Mesendoderm (in vitro differentiated cells): Measurements from ENCODE around the gene HMGXB4.

Experiments used
- DNase-seq: peaks from one replicate; pipeline ENCODE4 v3.0.0; 2013
- H2AK5ac ChIP-seq: 2 replicates; pipeline ENCODE4 v1.6.1; 2013; ENCODE audit warnings: low read length, inconsistent platforms
- H2BK120ac ChIP-seq: 2 replicates; pipeline ENCODE4 v1.6.1; 2013; ENCODE audit warnings: low read depth, mild to moderate bottlenecking, low read length, moderate library complexity, mixed read lengths
- H2BK15ac ChIP-seq: replicated peaks from 2 replicates; pipeline ENCODE4 v1.6.1; 2013; ENCODE audit warnings: low read depth, mild to moderate bottlenecking, moderate library complexity
- H2BK5ac ChIP-seq: 2 replicates; pipeline ENCODE4 v1.6.1; 2013; ENCODE audit warnings: low read length, inconsistent platforms
- H3K18ac ChIP-seq: 2 replicates; pipeline ENCODE4 v1.6.1; 2013; ENCODE audit warnings: mild to moderate bottlenecking, low read length, mixed read lengths
- H3K23ac ChIP-seq: one replicate; pipeline ENCODE4 v1.6.1; 2013; ENCODE audit warnings: low read length
- H3K27ac ChIP-seq: 2 replicates; pipeline ENCODE4 v1.5.1; 2013; ENCODE audit warnings: low read depth, mild to moderate bottlenecking, inconsistent platforms, low read length, moderate library complexity
- H3K27me3 ChIP-seq: 2 replicates; pipeline ENCODE4 v1.6.1; 2013; ENCODE audit warnings: low read length, control low read depth, mild to moderate bottlenecking, inconsistent platforms; ENCODE audit not compliant: insufficient read depth, poor library complexity
- H3K36me3 ChIP-seq: 2 replicates; pipeline ENCODE4 v1.6.1; 2013; ENCODE audit warnings: low read length, inconsistent platforms; ENCODE audit not compliant: control insufficient read depth, insufficient read depth
- H3K4ac ChIP-seq: one replicate; pipeline ENCODE4 v1.6.1; 2013; ENCODE audit warnings: low read depth, mild to moderate bottlenecking, low read length, moderate library complexity
- H3K4me1 ChIP-seq: 2 replicates; pipeline ENCODE4 v1.6.1; 2013; ENCODE audit warnings: low read depth, low read length, inconsistent platforms; ENCODE audit not compliant: control insufficient read depth
- H3K4me2 ChIP-seq: 2 replicates; pipeline ENCODE4 v1.6.1; 2013; ENCODE audit warnings: low read length
- H3K4me3 ChIP-seq: 2 replicates; pipeline ENCODE4 v1.5.1; 2013; ENCODE audit warnings: mild to moderate bottlenecking, low read length
- H3K56ac ChIP-seq: one replicate; pipeline ENCODE4 v1.6.1; 2013; ENCODE audit warnings: low read length
- H3K79me1 ChIP-seq: 2 replicates; pipeline ENCODE4 v1.6.1; 2013; ENCODE audit warnings: low read length, inconsistent platforms
- H3K79me2 ChIP-seq: 2 replicates; pipeline ENCODE4 v1.6.1; 2013; ENCODE audit warnings: mild to moderate bottlenecking, low read length; ENCODE audit not compliant: control insufficient read depth, insufficient read depth
- H3K9ac ChIP-seq: 2 replicates; pipeline ENCODE4 v1.6.1; 2013; ENCODE audit warnings: low read length, inconsistent platforms
- H4K5ac ChIP-seq: one replicate; pipeline ENCODE4 v1.6.1; 2013; ENCODE audit warnings: low read length
- H4K8ac ChIP-seq: one replicate; pipeline ENCODE4 v1.6.1; 2013; ENCODE audit warnings: low read depth, mild to moderate bottlenecking, control low read depth, low read length, moderate library complexity
- WGBS: extraction: QIAGEN DNeasy Blood & Tissue Kit; methylation state at CpG from one replicate; pipeline ENCODE4 v1.1.7; 2013; ENCODE audit warnings: low lambda C conversion rate, missing lambda C conversion rate; ENCODE audit not compliant: insufficient coverage; ENCODE audit errors: extremely low coverage; 5-methylcytosine and 5-hydroxymethylcytosine counted together

Gene HMGXB4

DNA sequence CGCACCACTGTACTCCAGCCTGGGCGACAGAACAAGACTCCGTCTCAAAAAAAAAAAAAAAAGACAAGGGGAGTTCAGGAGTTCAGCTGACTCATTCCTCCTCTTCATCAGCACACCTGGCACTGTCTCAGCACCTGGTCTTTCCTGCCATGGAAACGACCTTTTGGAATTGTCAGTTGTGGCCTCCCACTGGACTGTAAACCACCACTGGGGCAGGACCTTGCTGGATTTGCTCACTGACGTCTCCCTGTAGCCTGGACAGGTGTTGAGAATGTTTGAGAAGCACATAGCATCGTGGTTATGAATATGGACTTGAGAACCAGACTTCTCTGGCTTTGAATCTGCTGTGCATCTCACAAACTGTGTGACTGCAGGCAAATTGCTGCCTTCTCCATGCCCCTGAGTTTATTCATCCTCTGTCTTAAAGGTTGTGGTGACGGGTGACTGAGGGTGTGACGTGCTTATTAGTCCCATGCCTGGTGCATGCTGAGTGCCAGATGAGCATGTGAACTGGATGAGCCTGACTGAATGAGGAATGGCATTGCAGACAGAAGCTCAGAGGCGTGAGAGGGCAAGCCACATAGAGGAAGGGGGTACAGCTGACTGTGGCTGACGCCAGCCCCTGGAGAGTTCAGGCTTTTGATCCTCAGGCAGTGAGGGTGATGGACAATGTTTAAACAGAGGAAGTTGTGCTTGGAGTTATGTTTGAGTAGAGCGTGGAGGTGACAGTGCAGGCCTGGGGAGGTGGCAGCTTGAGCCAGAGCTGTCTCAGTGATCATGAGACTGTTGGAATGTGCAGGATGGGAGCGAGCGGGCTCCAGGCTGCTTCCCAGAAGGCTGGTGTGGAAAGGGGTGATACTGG, 55.1 kb downstream of the HMGXB4 start:
- no peak overlapping the region for H3K9ac ChIP-seq
- H4K5ac ChIP-seq: no peak overlapping the region
- H3K4ac ChIP-seq: no peak overlapping the region
- no peak overlapping the region for H3K4me3 ChIP-seq
- H2AK5ac ChIP-seq: no peak overlapping the region
- H3K4me1 ChIP-seq: no peaks in the 10 kb centered on the region
- H3K27me3 ChIP-seq: no peaks in the 10 kb centered on the region
- DNase-seq: no peak
- H3K79me2 ChIP-seq: no peaks in the 10 kb centered on the region
- H3K23ac ChIP-seq: no peak overlapping the region
- no peak overlapping the region for H2BK5ac ChIP-seq
- no peak overlapping the region for H2BK120ac ChIP-seq
- no peak overlapping the region for H2BK15ac ChIP-seq
- peak overlapping the region; percentile 34 for H3K56ac ChIP-seq
- no peak overlapping the region for H3K27ac ChIP-seq
- no peak overlapping the region for H3K4me2 ChIP-seq
- no CpG with 5 or more reads among the region's 13 CpGs for WGBS
- H3K36me3 ChIP-seq: no peaks in the 10 kb centered on the region
- H4K8ac ChIP-seq: no peak overlapping the region
- peaks cover 4% of the 10 kb centered on the region for H3K79me1 ChIP-seq
- H3K18ac ChIP-seq: no peak overlapping the region

DNA sequence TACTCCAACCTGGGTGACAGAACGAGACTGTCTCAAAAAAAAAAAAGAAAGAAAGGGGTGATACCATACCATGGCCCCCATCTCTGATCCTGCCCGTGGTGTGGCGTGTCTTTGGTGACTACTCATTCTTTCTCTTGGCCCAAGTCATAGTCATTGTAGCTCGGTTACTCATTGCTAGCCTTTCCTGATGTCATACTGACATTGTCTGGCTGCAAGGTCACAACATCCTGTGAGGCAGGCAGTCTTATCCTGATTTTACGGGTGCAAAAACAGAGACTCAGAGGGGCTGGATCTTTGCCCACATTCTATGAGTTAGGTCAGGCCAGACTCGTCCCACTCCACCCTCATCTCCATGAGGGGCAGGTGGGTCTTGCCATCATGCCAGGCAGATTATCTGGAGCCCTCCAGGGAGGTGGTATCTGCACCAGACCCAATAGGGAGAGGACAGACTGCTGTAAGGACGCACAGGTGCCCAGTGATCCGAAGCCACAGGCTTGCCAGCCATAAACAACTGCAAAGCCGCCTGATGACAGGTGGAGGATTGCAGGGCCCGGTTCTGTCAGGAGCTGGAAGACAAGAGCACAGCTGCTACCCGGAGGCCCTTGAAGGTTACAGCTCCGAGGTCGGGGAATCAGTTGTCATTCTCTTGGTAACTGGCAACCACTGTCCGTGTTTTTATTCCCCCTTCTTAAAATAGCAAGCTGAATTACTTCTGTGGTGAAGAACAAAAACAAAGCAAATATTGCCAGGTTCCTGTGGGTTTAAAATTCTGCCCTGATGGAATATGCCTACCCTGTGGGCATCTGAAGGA, 56.2 kb downstream of the HMGXB4 start:
- H3K79me1 ChIP-seq: peaks cover 3% of the 10 kb centered on the region
- H4K5ac ChIP-seq: no peak overlapping the region
- no peak overlapping the region for H3K56ac ChIP-seq
- H3K4ac ChIP-seq: no peak overlapping the region
- H3K9ac ChIP-seq: no peak overlapping the region
- H3K18ac ChIP-seq: no peak overlapping the region
- no peak overlapping the region for H3K4me2 ChIP-seq
- H3K27me3 ChIP-seq: no peaks in the 10 kb centered on the region
- H2BK15ac ChIP-seq: no peak overlapping the region
- no peak overlapping the region for H2BK120ac ChIP-seq
- H4K8ac ChIP-seq: no peak overlapping the region
- no peak overlapping the region for H3K27ac ChIP-seq
- WGBS: no CpG with 5 or more reads among the region's 14 CpGs
- no peaks in the 10 kb centered on the region for H3K4me1 ChIP-seq
- no peak for DNase-seq
- H2AK5ac ChIP-seq: no peak overlapping the region
- no peaks in the 10 kb centered on the region for H3K36me3 ChIP-seq
- no peak overlapping the region for H3K4me3 ChIP-seq
- H2BK5ac ChIP-seq: no peak overlapping the region
- no peak overlapping the region for H3K23ac ChIP-seq
- H3K79me2 ChIP-seq: no peaks in the 10 kb centered on the region

DNA sequence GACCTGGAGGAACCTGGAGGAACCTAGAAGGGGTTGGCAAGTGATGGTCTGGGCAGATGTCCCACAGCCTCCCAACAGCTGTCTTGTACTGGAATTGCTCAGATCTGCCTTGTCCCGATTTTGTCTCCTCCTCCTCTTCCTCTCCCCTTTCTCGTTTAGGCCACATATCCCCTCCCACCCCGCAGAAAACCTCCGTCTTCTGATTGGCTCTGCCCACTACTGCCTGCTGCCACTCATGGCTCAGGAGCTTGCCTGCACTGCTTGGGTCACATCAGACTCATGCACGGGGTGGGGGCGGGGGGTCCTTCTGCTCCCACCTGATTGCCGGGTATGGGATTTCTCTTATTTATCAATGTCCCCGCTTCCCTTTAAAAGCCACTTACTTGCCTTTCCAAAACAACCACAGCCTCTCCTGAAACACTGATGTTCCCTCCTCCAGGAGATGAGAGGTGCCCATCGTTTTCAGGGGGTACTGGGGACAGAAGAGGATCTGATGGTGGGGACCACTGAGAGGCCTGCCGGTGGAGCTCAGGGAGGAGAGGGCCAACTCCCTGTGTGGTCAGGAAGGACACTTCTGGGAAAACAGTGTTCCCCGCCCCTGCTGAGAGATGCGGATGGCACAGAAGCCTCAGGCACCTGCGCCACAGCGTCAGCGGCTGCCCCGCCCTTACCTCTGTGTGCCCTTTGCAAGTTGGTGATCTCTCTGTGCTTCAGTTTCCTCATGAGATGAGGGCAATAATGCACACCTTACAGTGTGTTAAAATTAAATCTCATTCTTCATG, 57.1 kb downstream of the HMGXB4 start:
- H3K4me2 ChIP-seq: no peak overlapping the region
- H3K27ac ChIP-seq: no peak overlapping the region
- H2BK15ac ChIP-seq: no peak overlapping the region
- no peak overlapping the region for H3K56ac ChIP-seq
- H3K36me3 ChIP-seq: no peaks in the 10 kb centered on the region
- H3K18ac ChIP-seq: no peak overlapping the region
- H3K4me1 ChIP-seq: no peaks in the 10 kb centered on the region
- no peak overlapping the region for H3K23ac ChIP-seq
- H2BK120ac ChIP-seq: no peak overlapping the region
- no peaks in the 10 kb centered on the region for H3K79me2 ChIP-seq
- H3K9ac ChIP-seq: no peak overlapping the region
- H4K5ac ChIP-seq: no peak overlapping the region
- no peak overlapping the region for H3K4ac ChIP-seq
- no CpG with 5 or more reads among the region's 16 CpGs for WGBS
- H3K27me3 ChIP-seq: no peaks in the 10 kb centered on the region
- no peak overlapping the region for H2AK5ac ChIP-seq
- no peak for DNase-seq
- H3K79me1 ChIP-seq: peaks cover 3% of the 10 kb centered on the region
- no peak overlapping the region for H4K8ac ChIP-seq
- H2BK5ac ChIP-seq: no peak overlapping the region
- no peak overlapping the region for H3K4me3 ChIP-seq

DNA sequence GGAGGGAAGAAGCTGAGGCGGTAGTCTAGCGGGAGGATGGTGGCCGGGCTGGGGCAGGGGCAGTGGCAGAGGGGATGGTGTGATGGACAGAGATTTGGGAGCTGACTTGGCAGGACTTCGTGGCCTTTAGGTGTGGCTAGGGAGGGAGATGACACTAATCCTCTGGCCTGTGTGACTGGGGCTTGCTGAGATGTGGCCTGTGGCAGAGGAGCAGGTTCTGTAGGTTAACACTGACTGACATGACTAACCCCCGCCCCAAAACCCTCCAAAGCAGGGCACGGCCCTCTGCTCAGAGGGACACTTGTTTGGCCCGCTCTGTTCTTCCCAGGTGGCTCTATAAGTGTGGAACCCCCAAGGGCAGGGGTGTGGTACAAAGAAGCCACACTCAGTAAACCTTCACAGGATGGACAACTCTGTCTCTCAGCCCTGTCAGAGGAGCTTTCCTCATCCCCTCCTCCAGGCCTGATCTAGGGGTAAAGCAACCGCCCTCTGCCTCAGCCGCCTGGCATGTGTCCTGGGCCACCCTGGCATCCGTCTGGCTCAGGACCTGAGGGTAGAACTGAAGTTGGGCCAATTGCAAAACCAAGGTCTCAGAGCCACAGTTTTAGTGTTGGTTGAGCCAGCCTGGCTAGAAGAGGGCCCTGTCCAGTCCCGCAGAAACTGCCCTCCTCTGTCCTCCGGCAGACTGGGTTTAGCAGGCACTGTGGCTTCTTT, 58.0 kb downstream of the HMGXB4 start:
- Histone ChIP-seq H3K23ac (no peak overlapping the region), H2AK5ac (no peak overlapping the region), H4K8ac (no peak overlapping the region), H2BK15ac (no peak overlapping the region), H3K56ac (no peak overlapping the region), H3K27me3 (no peaks in the 10 kb centered on the region), H3K79me1 (peaks cover 3% of the 10 kb centered on the region), H3K79me2 (no peaks in the 10 kb centered on the region), H4K5ac (no peak overlapping the region), H2BK5ac (no peak overlapping the region), H3K4me3 (no peak overlapping the region), H3K9ac (no peak overlapping the region), H3K27ac (no peak overlapping the region), H3K4me2 (no peak overlapping the region), H2BK120ac (no peak overlapping the region), H3K4me1 (no peaks in the 10 kb centered on the region), H3K18ac (no peak overlapping the region), H3K36me3 (no peaks in the 10 kb centered on the region), H3K4ac (no peak overlapping the region)
- DNase-seq: no peak
- no CpG with 5 or more reads among the region's 12 CpGs for WGBS

DNA sequence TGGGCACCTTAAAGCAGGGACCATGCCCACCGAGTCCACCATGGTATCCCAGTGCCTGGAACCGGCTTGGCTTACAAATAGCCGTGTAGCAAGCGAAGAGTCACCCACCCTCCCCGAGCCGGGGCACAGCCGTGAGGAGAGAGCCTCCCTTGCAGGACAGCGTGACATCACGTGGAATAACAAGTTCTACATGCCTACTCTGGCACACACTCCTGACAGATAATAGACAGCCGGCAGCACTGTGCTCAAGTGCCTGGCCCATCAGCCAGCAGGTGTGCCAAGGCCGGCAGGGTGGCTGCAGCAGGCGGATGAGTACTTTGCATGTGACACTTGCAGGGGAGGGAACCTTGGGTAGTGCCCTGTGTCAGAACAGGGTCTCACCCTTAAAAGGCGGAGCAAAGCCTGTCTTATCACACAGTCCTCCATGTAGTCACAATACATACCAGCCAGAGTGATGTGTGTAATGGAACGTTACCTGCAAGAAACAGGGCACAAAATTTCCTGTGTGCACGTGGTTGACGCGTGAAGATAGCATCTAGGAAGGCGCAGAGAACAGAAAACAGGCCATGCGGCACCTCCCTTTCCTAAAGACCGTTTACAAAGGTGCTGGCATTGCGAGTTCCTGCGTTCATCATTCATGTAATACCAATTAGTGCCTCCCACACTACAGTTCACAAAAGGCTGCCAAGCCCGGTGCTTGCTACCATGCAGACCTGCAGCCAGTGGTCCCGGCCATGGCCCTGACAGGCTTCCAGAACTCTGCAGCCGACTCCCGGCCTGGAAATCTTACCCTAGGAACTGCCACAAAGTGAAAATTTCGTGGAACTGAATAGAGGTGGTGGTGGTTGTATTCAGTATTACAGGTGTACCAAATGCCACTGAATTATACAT, 58.8 kb downstream of the HMGXB4 start:
- no peak overlapping the region for H2BK5ac ChIP-seq
- no peak overlapping the region for H2AK5ac ChIP-seq
- no peak overlapping the region for H3K4me3 ChIP-seq
- DNase-seq: no peak
- H3K4ac ChIP-seq: no peak overlapping the region
- H2BK15ac ChIP-seq: no peak overlapping the region
- no CpG with 5 or more reads among the region's 27 CpGs for WGBS
- peaks cover 3% of the 10 kb centered on the region for H3K79me1 ChIP-seq
- no peaks in the 10 kb centered on the region for H3K79me2 ChIP-seq
- H3K9ac ChIP-seq: no peak overlapping the region
- H3K27ac ChIP-seq: no peak overlapping the region
- no peaks in the 10 kb centered on the region for H3K4me1 ChIP-seq
- no peak overlapping the region for H2BK120ac ChIP-seq
- no peak overlapping the region for H4K5ac ChIP-seq
- H3K27me3 ChIP-seq: no peaks in the 10 kb centered on the region
- H3K23ac ChIP-seq: no peak overlapping the region
- H4K8ac ChIP-seq: no peak overlapping the region
- H3K18ac ChIP-seq: no peak overlapping the region
- H3K4me2 ChIP-seq: no peak overlapping the region
- H3K36me3 ChIP-seq: no peaks in the 10 kb centered on the region
- no peak overlapping the region for H3K56ac ChIP-seq
